Sigmoid colon (tissue), 4 donors: ENCODE measurements around the gene ANKHD1.

Source experiments
- EP300 ChIP-seq, 4 donors: sonication (generic); formaldehyde crosslinking; IDR thresholded peaks; one replicate each; pipeline ENCODE4 v1.6.1; 2017; ENCODE audit warnings: antibody characterized with exemption in 4 of 4
- POLR2A ChIP-seq, 2 donors: fragments of 450-650 bp; IDR thresholded peaks; one replicate each; pipeline ENCODE4 v1.6.1; 2016; ENCODE audit warnings: antibody characterized with exemption in 2 of 2, mild to moderate bottlenecking in 2 of 2, moderate library complexity in 2 of 2
- TF ChIP-seq, protein P1 (sequence below), 4 experiments: fragments of 450-650 bp in 3 of 4; fragments of 200-600 bp in 1 of 4; IDR thresholded peaks; one replicate each; pipeline ENCODE4 v1.5.1; 2016 to 2019; ENCODE audit warnings: antibody characterized with exemption in 4 of 4, mild to moderate bottlenecking in 3 of 4, moderate library complexity in 2 of 4

- TF ChIP-seq, protein P1, sequence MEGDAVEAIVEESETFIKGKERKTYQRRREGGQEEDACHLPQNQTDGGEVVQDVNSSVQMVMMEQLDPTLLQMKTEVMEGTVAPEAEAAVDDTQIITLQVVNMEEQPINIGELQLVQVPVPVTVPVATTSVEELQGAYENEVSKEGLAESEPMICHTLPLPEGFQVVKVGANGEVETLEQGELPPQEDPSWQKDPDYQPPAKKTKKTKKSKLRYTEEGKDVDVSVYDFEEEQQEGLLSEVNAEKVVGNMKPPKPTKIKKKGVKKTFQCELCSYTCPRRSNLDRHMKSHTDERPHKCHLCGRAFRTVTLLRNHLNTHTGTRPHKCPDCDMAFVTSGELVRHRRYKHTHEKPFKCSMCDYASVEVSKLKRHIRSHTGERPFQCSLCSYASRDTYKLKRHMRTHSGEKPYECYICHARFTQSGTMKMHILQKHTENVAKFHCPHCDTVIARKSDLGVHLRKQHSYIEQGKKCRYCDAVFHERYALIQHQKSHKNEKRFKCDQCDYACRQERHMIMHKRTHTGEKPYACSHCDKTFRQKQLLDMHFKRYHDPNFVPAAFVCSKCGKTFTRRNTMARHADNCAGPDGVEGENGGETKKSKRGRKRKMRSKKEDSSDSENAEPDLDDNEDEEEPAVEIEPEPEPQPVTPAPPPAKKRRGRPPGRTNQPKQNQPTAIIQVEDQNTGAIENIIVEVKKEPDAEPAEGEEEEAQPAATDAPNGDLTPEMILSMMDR (IDR thresholded peaks at IDR 0.05), result no peak
- TF ChIP-seq POLR2A (IDR thresholded peaks at IDR 0.05), result no peak
- no peak for TF ChIP-seq EP300 (IDR thresholded peaks at IDR 0.05)
These were observed 150.2 kb downstream of the ANKHD1 start for GRCh38 chr5:140551872-140552271.
